NCI-H510A treated with DMSO at 0.1 percent for 48 hours (cell line): ENCODE data around the gene RNF182.
A peak's percentile ranks its signal among the peaks of the same experiment; 100 is the strongest.
"Not testable (repeated sequence)": the region's sequence is repeated elsewhere in the genome, so short reads cannot be mapped to it uniquely, and the experiment has no call there.

ENCODE experiments used
- DNase-seq: peaks from one replicate; lab custom pipeline; 2025; lab: John Stamatoyannopoulos, UW

Gene RNF182

GRCh38 chr6:13917141-13917540 is 7.6 kb upstream of the RNF182 start:
- peak; percentile 60 for DNase-seq

GRCh38 chr6:13918686-13919250 is 6.0 kb upstream of the RNF182 start:
- peak; percentile 72 for DNase-seq

- no peak for DNase-seq
These were observed 4.9 kb upstream of the RNF182 start for GRCh38 chr6:13919861-13920260.

- peak; percentile 16 for DNase-seq
These were observed 4.2 kb upstream of the RNF182 start for GRCh38 chr6:13920552-13920951.

- DNase-seq = no peak
These were observed 2.0 kb upstream of the RNF182 start for GRCh38 chr6:13922750-13923149.

- DNase-seq = no peak
These were observed 1.1 kb upstream of the RNF182 start for GRCh38 chr6:13923527-13924145.

GRCh38 chr6:13924146-13924948 is 405 bp upstream of the RNF182 start:
- peak; percentile 88 for DNase-seq

GRCh38 chr6:13926378-13926777 is 1.6 kb downstream of the RNF182 start:
- DNase-seq = no peak

GRCh38 chr6:13927203-13927602 is 2.5 kb downstream of the RNF182 start:
- DNase-seq = peak; percentile 21

- DNase-seq = no peak
These were observed 4.4 kb downstream of the RNF182 start for GRCh38 chr6:13929196-13929595.

GRCh38 chr6:13931797-13932402 is 7.1 kb downstream of the RNF182 start:
- no peak for DNase-seq

GRCh38 chr6:13932785-13933184 is 8.0 kb downstream of the RNF182 start:
- no peak for DNase-seq

GRCh38 chr6:13934721-13935120 is 10.0 kb downstream of the RNF182 start:
- no peak for DNase-seq

- DNase-seq = no peak
These were observed 10.6 kb downstream of the RNF182 start for GRCh38 chr6:13935190-13935880.

GRCh38 chr6:13935881-13936261 is 11.1 kb downstream of the RNF182 start:
- DNase-seq = not testable (repeated sequence)

GRCh38 chr6:13941902-13942301 is 17.1 kb downstream of the RNF182 start:
- no peak for DNase-seq

- DNase-seq = no peak
These were observed 19.2 kb downstream of the RNF182 start for GRCh38 chr6:13943943-13944342.

- no peak for DNase-seq
These were observed 21.8 kb downstream of the RNF182 start for GRCh38 chr6:13946506-13946905.

GRCh38 chr6:13947611-13948178 is 22.9 kb downstream of the RNF182 start:
- no peak for DNase-seq

GRCh38 chr6:13952101-13952500 is 27.3 kb downstream of the RNF182 start:
- DNase-seq = no peak

- DNase-seq = no peak
These were observed 28.4 kb downstream of the RNF182 start for GRCh38 chr6:13953061-13953705.
